Measurements from ENCODE around the gene OR52L1.
A peak's percentile ranks its signal among the peaks of the same experiment; 100 is the strongest.
"Not testable (repeated sequence)": the region's sequence is repeated elsewhere in the genome, so short reads cannot be mapped to it uniquely, and the experiment has no call there.

Gene OR52L1

GRCh38 chr11:5986885-5987284 lies at the start of gene OR52L1:
Gene OR52L1 (minus strand): TSS chr11:5986985. CDS start chr11:5986930, 55 bp downstream.
- DNase-seq (ENCODE audit: low spot score): no peak

- no peak for DNase-seq (ENCODE audit: low spot score)
Observed at GRCh38 chr11:6030708-6031405, 44.1 kb upstream of the OR52L1 start, which contains the start of gene OR56A1. Gene OR56A1 (minus strand): TSS chr11:6030758. CDS start chr11:6027692, 3,066 bp downstream.

- no peak for DNase-seq (ENCODE audit: low spot score)
Observed at GRCh38 chr11:6027501-6027900, 40.7 kb upstream of the OR52L1 start.

- DNase-seq (ENCODE audit: low spot score): no peak
Observed at GRCh38 chr11:6025056-6025455, 38.3 kb upstream of the OR52L1 start.

- DNase-seq (ENCODE audit: low spot score): peak; percentile 54
Observed at GRCh38 chr11:6022956-6023355, 36.2 kb upstream of the OR52L1 start.

- no peak for DNase-seq (ENCODE audit: low spot score)
Observed at GRCh38 chr11:6013042-6013441, 26.3 kb upstream of the OR52L1 start.

- DNase-seq (ENCODE audit: low spot score): no peak
Observed at GRCh38 chr11:6012035-6012668, 25.4 kb upstream of the OR52L1 start.

GRCh38 chr11:6006846-6007245 lies 20.1 kb upstream of the OR52L1 start, which contains the start of gene OR56A4:
Gene OR56A4 (minus strand): TSS chr11:6006946. CDS start chr11:6002992, 3,954 bp downstream.
- no peak for DNase-seq (ENCODE audit: low spot score)

- DNase-seq (ENCODE audit: low spot score): no peak
Observed at GRCh38 chr11:6006395-6006794, 19.6 kb upstream of the OR52L1 start.

- no peak for DNase-seq (ENCODE audit: low spot score)
Observed at GRCh38 chr11:6002202-6002699, 15.5 kb upstream of the OR52L1 start.

- DNase-seq (ENCODE audit: low spot score): no peak
Observed at GRCh38 chr11:5994791-5995190, 8.0 kb upstream of the OR52L1 start.

- DNase-seq (ENCODE audit: low spot score): no peak
Observed at GRCh38 chr11:5992604-5993251, 5.9 kb upstream of the OR52L1 start.

GRCh38 chr11:5992150-5992549 lies 5.4 kb upstream of the OR52L1 start:
- no peak for DNase-seq (ENCODE audit: low spot score)

GRCh38 chr11:5989203-5989602 lies 2.4 kb upstream of the OR52L1 start:
- no peak for DNase-seq (ENCODE audit: low spot score)

GRCh38 chr11:5983443-5983842 lies 3.3 kb downstream of the OR52L1 start:
- DNase-seq (ENCODE audit: low spot score): no peak

GRCh38 chr11:5973530-5973929 lies 13.3 kb downstream of the OR52L1 start:
- no peak for DNase-seq (ENCODE audit: low spot score)

- no peak for DNase-seq (ENCODE audit: low spot score)
Observed at GRCh38 chr11:5968394-5968793, 18.4 kb downstream of the OR52L1 start, which contains the start of gene OR56A5. Gene OR56A5 (minus strand): TSS chr11:5968494. CDS start chr11:5968494, 0 bp downstream.

GRCh38 chr11:5967708-5968107 lies 19.1 kb downstream of the OR52L1 start:
- DNase-seq (ENCODE audit: low spot score): no peak

GRCh38 chr11:5966958-5967357 lies 19.8 kb downstream of the OR52L1 start:
- no peak for DNase-seq (ENCODE audit: low spot score)

GRCh38 chr11:5960704-5961320 lies 26.0 kb downstream of the OR52L1 start:
- not testable (repeated sequence) for DNase-seq (ENCODE audit: low spot score)

GRCh38 chr11:5955586-5955985 lies 31.2 kb downstream of the OR52L1 start:
- DNase-seq (ENCODE audit: low spot score): no peak

GRCh38 chr11:5941951-5942350 lies 44.8 kb downstream of the OR52L1 start, which contains the start of gene OR56A3:
Gene OR56A3 (plus strand): TSS chr11:5942251. CDS start chr11:5947347, 5,096 bp downstream.
- no peak for DNase-seq (ENCODE audit: low spot score)

All from Ammon's horn (tissue), 1 donor.